HL-60 (cell line): ENCODE data around the gene GPR108.

Experiments used
- DNase-seq, 2 experiments: peaks; one replicate each; pipeline ENCODE4 v3.0.0-alpha.2; 2010 to 2020; ENCODE audit warnings: low read depth in 1 of 2, low spot score in 1 of 2
- H3K27ac ChIP-seq: fragments of 250-450 bp; sonication (Bioruptor Pico); replicated peaks from 2 replicates; pipeline ENCODE4 v1.5.1; 2020; ENCODE audit warnings: mild to moderate bottlenecking, moderate library complexity
- H3K27me3 ChIP-seq: fragments of 250-450 bp; sonication (Bioruptor Pico); 2 replicates; pipeline ENCODE4 v1.5.1; 2021; ENCODE audit warnings: mild to moderate bottlenecking, moderate library complexity; ENCODE audit not compliant: insufficient read depth, poor library complexity, severe bottlenecking
- H3K4me3 ChIP-seq: replicated peaks from 2 replicates; pipeline ENCODE4 v1.5.1; 2011; ENCODE audit warnings: mild to moderate bottlenecking, control low read depth, low read length; ENCODE audit not compliant: insufficient read depth
- CTCF ChIP-seq: IDR thresholded peaks from one replicate; pipeline ENCODE4 v1.5.1; 2011; ENCODE audit warnings: low read length, control low read depth, inconsistent platforms; ENCODE audit not compliant: insufficient read depth
- GABPA ChIP-seq: IDR thresholded peaks from 2 replicates; pipeline ENCODE4 v1.6.1; 2012; ENCODE audit warnings: low read depth
- POLR2AphosphoS5 ChIP-seq: IDR thresholded peaks from 2 replicates; pipeline ENCODE4 v1.6.1; 2012; ENCODE audit warnings: low read depth
- REST ChIP-seq: IDR thresholded peaks from 2 replicates; pipeline ENCODE4 v1.6.1; 2012; ENCODE audit warnings: low read depth; ENCODE audit not compliant: insufficient replicate concordance
- SPI1 ChIP-seq: IDR thresholded peaks from 2 replicates; pipeline ENCODE4 v1.6.1; 2012; ENCODE audit warnings: low read depth, mild to moderate bottlenecking, borderline replicate concordance

GPR108 gene

GRCh38 chr19:6707011-6707657, 30.2 kb downstream of the GPR108 start:
- Histone ChIP-seq H3K27me3 (peaks cover 4% of the 10 kb centered on the region), H3K4me3 (no peak overlapping the region), H3K27ac (no peak overlapping the region)
- TF ChIP-seq POLR2AphosphoS5 (no peak), REST (no peak), SPI1 (no peak), GABPA (no peak), CTCF (no peak)
- DNase-seq = no peak

- TF ChIP-seq GABPA = no peak
- TF ChIP-seq POLR2AphosphoS5 = no peak
- TF ChIP-seq CTCF = no peak
- TF ChIP-seq SPI1 = no peak
- no peak for TF ChIP-seq REST
- H3K27me3 ChIP-seq = peaks cover 4% of the 10 kb centered on the region
These were observed 30.8 kb downstream of the GPR108 start for GRCh38 chr19:6706633-6706958.

GRCh38 chr19:6705931-6706632, 31.3 kb downstream of the GPR108 start:
- DNase-seq = no peak
- Histone ChIP-seq H3K27ac (no peak overlapping the region), H3K4me3 (no peak overlapping the region), H3K27me3 (peaks cover 4% of the 10 kb centered on the region)
- TF ChIP-seq CTCF (no peak), GABPA (no peak), POLR2AphosphoS5 (no peak), SPI1 (no peak), REST (no peak)

More at GRCh38 chr19:6706633-6706958, 30.8 kb downstream of the GPR108 start:
- Histone ChIP-seq H3K27ac (no peak overlapping the region), H3K4me3 (no peak overlapping the region)
- no peak for DNase-seq
